GM19455 (cell line): ENCODE results near the gene KDM4F.

Experiments used
- ATAC-seq: cut with Tn5 transposase; IDR thresholded peaks from one replicate; pipeline ENCODE4 v1.9.1; 2021; ENCODE audit not compliant: unreplicated experiment

The KDM4F gene

GRCh38 chr11:95059046-95059445, 9.8 kb downstream of the KDM4F start:
- no peak for ATAC-seq

GRCh38 chr11:95065336-95065735, 16.1 kb downstream of the KDM4F start:
- ATAC-seq, result no peak

- ATAC-seq, result peak; percentile 49
Measured at GRCh38 chr11:95066716-95067038, 17.5 kb downstream of the KDM4F start, which contains the start of gene SRSF8. Gene SRSF8, plus strand, starts transcription at chr11:95066919. Its CDS starts 308 bp downstream, at chr11:95067227.

- peak; percentile 72 for ATAC-seq
Measured at GRCh38 chr11:95067039-95067840, 18.0 kb downstream of the KDM4F start.

DNA sequence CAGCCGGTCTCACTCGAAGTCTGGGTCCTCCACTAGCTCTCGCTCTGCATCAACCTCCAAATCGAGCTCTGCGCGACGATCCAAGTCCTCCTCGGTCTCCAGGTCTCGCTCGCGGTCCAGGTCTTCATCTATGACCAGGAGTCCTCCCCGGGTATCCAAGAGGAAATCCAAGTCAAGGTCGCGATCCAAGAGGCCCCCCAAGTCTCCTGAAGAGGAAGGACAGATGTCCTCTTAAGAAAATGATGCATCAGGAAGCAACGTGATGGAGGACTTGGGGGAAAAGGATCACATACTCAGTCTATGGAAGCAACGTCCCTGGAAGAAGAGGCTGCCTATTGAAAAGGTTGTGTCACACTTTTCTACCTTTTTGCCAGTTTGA, 18.6 kb downstream of the KDM4F start:
- ATAC-seq, result no peak

GRCh38 chr11:95068549-95068948, 19.3 kb downstream of the KDM4F start:
- peak; percentile 63 for ATAC-seq

DNA sequence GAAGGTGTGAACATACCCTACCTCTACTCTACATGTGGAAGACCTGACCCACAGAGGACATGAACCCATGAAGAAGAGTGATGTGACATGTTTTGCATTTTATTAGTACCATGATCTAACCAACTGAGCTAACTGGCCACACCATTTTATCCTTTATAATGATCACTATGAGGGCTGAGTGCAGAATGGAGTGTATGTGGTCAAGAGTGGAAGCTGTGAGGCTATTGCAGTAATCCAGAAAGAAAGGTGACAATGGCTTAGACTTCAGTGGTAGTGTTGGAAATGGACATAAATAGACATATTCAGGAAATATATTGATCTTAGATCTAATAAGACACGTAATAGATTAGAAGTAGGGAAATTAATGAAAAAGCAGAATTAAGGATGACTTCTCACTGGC, 21.2 kb downstream of the KDM4F start:
- no peak for ATAC-seq

DNA sequence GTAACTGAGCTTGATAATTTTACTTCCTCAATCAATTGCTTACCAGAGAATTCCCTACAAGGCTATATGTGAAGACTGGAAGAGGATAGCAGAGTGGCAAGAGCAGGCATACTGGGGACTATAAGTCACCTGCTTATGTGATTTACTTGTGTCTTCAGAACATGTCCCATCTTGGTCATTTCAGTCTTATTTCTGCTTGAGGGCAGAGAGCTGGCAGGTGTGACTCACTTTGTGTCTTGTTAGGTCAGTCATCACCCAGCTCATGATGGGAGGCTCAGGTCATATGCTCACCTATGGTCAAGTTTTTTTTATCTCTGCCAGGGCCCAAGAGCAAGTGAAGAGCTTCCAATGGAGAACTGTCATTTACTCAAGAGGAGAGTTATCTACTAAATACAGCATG, 23.7 kb downstream of the KDM4F start:
- ATAC-seq, result no peak

DNA sequence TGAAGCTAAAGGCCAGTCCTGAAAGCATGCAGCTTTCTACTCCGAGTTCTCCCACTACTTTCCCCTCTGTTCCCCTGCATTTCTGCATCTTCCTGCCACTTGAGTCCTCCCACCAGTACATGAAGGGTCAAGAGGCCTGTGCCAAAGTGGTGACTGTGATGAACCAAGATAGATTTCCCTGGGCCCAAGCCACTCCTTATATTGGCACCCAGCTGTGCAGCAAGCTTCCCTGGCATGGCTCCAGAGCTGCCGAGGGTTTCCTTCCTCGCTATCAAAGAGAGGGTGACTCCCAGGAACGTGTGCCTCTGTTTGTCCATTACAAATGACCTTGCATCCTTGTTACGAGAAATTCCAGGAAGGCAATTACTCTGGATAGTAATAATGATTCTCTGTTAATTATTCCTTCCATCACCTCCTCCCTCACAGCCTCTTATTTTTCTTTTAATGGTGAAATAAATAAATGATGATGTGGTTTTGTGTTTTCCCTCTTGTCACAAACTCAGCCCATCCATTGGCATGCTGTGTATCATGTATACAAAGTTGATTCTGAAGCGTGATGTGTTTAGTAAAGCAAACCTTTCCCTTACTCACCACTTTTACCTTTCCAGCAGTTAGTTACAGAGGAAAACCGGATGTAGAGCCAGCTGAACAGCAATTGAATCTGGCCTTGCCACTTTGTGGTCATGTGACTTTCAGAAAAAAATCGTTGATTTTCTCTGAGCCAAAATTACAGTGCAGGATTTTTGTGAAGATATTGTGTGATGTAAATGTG, 25.8 kb downstream of the KDM4F start:
- ATAC-seq, result no peak

- ATAC-seq, result no peak
Measured at GRCh38 chr11:95076416-95076815, 27.2 kb downstream of the KDM4F start.

DNA sequence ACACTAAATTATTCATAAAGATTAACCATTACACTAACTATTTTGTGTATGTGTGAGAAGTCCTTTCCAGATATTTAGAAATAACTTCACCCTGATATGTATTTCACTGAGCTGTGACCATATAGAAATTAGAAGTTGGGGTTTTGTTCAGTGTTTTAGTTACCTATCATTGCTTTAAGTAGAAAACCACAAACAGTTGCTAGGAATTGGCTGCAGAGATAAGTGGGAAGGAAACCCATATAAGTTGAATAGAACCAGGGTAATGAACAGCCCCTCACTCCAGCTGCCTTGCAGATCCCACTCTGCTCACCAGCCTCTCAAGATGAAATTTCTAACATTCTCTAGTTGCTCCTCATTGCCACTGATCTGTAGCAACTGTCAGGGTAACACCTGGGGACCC, 27.8 kb downstream of the KDM4F start:
- no peak for ATAC-seq

- ATAC-seq, result no peak
Measured at GRCh38 chr11:95078526-95078925, 29.3 kb downstream of the KDM4F start.

GRCh38 chr11:95081010-95081409, 31.8 kb downstream of the KDM4F start:
- ATAC-seq, result no peak

DNA sequence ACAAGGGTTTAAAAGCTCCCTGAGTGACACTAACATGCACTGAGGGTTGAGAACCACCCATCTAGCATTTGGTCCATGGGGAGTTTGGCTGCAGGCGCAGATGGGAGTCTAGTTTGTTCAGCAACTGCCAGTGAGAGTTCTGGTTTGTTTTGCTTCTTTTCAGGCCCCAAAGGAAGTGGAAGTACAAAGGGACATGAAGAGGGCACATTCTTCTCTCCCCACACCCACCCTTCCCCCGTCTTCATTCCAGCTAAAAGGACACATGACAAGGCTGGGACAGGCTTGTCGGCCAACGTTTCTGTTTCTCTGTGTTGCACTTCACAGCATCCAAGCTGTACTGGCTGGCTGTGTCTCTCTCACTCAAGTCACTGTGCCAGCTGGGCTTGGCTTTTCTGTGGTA, 32.2 kb downstream of the KDM4F start:
- ATAC-seq, result no peak

- ATAC-seq, result no peak
Measured at GRCh38 chr11:95082576-95083001, 33.4 kb downstream of the KDM4F start.

- no peak for ATAC-seq
Measured at GRCh38 chr11:95084509-95084908, 35.3 kb downstream of the KDM4F start.

- ATAC-seq, result no peak
Measured at GRCh38 chr11:95085117-95085816, 36.0 kb downstream of the KDM4F start.

DNA sequence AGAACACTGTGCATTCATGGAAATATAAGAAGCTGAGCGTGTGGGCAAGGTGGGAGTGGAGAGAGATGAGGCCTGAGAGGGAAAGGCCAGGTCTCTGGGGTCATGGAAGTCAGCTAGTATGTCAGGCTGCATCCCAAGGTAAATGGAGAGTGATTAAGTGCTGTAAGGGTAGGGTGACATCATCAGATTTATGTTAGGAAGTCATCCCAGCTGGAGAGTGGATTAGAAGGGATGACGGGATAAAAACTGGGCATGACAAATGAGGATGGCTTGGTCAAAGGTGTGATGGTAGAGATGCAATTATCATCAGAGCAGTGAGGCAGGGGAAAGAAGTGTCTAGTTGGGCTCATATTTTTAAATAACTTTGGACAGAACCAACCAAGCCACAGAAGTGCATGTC, 36.9 kb downstream of the KDM4F start:
- no peak for ATAC-seq

- no peak for ATAC-seq
Measured at GRCh38 chr11:95086836-95087570, 37.8 kb downstream of the KDM4F start.

- peak; percentile 57 for ATAC-seq
Measured at GRCh38 chr11:95088946-95089619, 39.9 kb downstream of the KDM4F start.
